Fibroblast of upper back skin (primary cell): ENCODE measurements around the gene PGM2.

Experiments
- DNase-seq: peaks from one replicate; pipeline ENCODE4 v3.0.0-alpha.2; 2013

The PGM2 gene

DNA sequence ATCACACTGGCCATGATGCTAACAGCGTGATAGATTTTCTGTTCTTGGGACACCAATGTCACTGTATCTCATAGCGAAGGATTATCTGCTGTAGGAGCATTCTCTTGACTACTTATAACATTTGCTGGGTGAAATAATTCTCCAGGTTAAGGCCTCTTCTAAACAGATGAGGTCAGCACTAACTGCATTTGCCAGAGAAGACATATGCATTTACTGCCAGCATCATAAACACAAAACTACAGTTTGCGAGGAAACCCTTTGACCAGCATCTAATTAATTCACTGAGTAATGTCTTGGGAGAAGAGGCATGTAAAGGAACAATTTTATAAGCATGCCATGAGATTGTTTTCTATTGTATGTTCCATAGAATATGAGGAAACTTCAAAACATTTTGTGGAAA is 78.3 kb downstream of the PGM2 start:
- DNase-seq: no peak

DNA sequence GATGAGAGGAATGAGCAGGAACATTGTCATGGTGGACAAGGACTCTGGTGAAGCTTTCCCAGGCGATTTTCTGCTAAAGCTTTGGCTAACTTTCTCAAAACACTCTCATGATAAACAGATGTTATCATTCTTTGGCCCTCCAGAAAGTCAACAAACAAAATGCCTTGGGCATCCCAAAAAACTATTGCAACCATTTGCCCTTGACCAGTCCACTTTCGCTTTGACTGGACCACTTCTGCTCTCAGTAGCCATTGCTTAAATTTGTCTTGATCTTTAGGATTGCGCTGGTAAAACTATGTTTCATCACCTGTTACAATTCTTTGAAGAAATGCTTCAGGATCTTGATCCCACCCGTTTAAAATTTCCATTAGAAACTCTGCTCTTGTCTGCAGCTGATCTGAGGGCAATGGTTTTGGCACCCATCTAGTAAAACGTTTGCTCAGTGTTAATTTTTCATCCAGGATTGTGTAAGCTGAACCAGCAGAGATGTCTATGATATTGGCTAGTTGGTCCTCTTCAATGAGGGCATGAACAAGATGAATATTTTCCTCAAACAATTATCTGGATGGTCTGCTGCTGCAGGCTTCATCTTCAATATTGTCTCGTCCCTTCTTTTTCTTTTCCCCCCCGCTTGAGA is 79.2 kb downstream of the PGM2 start:
- no peak for DNase-seq

DNA sequence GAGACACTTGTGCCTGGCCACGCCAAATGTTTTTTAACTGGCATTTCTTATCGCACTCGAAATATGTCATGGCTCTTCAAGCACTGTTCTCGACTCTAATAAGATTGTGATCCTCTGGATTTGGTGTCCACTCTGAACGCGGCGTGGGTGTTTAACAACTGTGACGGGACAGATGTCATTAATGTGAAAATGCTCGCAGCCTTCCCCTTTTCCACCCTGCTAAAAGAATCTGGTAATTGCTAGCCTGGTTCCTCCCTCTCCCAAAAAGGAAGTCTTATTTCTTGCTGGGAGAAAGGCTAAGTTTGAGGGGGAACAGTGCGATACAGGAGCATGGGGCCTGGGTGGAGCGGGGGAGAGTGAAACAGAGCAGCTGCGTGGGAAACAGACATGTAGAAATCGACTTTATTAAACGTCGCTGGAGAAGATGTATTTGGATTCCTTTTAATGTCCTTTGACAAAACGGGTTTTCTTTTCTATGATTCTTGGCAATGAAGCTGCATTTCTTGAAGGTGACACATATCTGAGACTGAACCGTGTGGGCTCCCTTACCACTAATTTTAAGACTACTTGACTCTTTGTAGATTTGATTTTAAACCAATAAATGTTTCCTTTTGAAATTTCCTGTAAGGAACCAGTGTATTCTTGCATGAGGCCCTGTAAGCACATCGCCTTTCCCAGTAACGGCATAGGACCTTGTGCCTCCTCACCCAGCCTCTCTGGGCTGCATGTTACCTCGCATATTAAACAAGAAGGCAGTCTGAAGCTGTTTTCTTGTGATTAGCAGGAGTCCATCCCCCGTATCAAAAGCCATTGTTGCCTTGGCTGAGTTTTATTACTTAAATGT is 82.2 kb downstream of the PGM2 start:
- peak; percentile 52 for DNase-seq

DNA sequence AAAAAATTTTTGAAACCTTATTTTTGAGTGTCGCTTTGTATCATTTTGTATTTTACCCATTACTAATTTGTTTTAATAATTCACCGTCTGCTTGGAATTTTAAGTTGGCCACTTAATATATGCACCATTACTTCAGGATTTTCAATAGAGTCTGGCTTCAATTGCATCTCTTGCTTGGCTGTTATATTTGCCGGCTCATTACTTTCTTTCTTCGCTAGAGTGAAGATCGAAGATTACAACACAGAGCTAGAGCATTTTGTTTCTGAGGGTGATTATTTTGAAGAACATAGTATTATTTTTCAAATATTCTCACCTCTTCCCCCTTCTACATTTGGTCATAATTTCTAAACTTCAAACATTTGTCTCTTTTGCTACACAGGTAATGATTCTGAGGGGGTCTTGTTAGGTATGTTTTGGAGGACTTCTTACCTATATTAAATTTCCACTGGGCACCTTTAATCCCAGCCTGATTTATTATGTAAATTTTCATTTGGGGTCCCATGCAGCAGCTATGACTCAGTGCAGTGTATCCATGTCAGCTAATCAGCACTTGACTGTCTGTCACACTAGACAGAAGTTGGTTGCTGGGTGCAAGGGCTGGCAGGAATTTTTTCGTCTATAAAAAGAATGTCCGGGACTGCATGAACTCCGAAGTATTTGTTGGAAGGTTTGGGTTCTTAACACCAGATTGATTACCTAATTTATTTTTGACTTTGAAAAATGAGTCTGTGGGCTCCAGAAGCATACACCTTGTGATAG is 83.0 kb downstream of the PGM2 start:
- DNase-seq: no peak

DNA sequence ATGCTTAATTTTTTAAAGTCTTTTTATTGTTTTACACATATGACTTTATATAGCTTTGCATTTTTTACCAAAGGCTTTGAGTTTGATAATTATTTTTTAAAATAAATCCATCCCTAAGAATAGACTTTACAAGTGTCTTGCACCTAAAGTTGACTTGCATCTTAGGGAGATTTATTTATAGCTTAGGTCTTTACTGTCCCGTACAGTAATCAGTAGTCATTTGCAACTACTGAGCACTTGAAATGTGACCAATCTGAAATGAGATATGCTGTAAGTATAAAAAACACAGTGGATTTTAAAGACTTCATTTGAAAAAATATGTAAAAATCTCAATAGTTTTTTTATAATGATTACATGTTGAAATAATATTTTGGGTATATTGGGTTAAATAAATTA is 83.6 kb downstream of the PGM2 start:
- DNase-seq: no peak
